Astrocyte of the cerebellum (primary cell): Measurements from ENCODE around the gene TGFBR3.

Source experiments
- DNase-seq: peaks from one replicate; pipeline ENCODE4 v3.0.0-alpha.2; 2011; ENCODE audit warnings: low read depth
- H3K4me3 ChIP-seq: 2 replicates; pipeline ENCODE4 v1.5.1; 2011; ENCODE audit warnings: mild to moderate bottlenecking, low read depth, low read length, moderate library complexity
- CTCF ChIP-seq: IDR thresholded peaks from 2 replicates; pipeline ENCODE4 v1.5.1; 2012; ENCODE audit warnings: low read length, low read depth, moderate library complexity, mild to moderate bottlenecking; ENCODE audit errors: missing control alignments
- in situ Hi-C: cut with HindIII; loops from 2 replicates; pipeline ENCODE4 v1.10.0; 2017; ENCODE audit warnings: low sequenced_read_pairs

Gene TGFBR3

GRCh38 chr1:91708691-91709090, 177.3 kb downstream of the TGFBR3 start:
- in situ Hi-C loops: no loop called here
- H3K4me3 ChIP-seq: no peak overlapping the region
- no peak for DNase-seq
- TF ChIP-seq CTCF: no peak

GRCh38 chr1:91707890-91708218, 178.1 kb downstream of the TGFBR3 start:
- no peak overlapping the region for H3K4me3 ChIP-seq
- no peak for DNase-seq
- TF ChIP-seq CTCF: no peak
- in situ Hi-C loops: no loop called here

- no peak for TF ChIP-seq CTCF
- no peak for DNase-seq
- in situ Hi-C loops: no loop called here
- no peak overlapping the region for H3K4me3 ChIP-seq
Observed at GRCh38 chr1:91707114-91707889, 178.6 kb downstream of the TGFBR3 start.

- in situ Hi-C loops: no loop called here
- DNase-seq: no peak
- H3K4me3 ChIP-seq: no peak overlapping the region
- TF ChIP-seq CTCF: no peak
Observed at GRCh38 chr1:91706140-91706957, 179.6 kb downstream of the TGFBR3 start.

GRCh38 chr1:91704746-91705145, 181.2 kb downstream of the TGFBR3 start:
- no peak overlapping the region for H3K4me3 ChIP-seq
- TF ChIP-seq CTCF: no peak
- DNase-seq: no peak
- in situ Hi-C loops: no loop called here

GRCh38 chr1:91703095-91703494, 182.9 kb downstream of the TGFBR3 start:
- in situ Hi-C loops: no loop called here
- DNase-seq: no peak
- no peak overlapping the region for H3K4me3 ChIP-seq
- no peak for TF ChIP-seq CTCF
